ENCODE data around the gene MSRB3. TPM values are rescaled to one million over a fixed set of nuclear protein-coding genes. Genes with fewer than 3 reads are reported as not detected.
"Not testable (repeated sequence)": the region's sequence is repeated elsewhere in the genome, so short reads cannot be mapped to it uniquely, and the experiment has no call there.

MSRB3 gene
- polyA plus RNA-seq, 1 of the 3 experiments (the other 2 are of a cell fraction), result 24.3 TPM

- POLR2A ChIA-PET, result not testable (repeated sequence)
These were observed 178.9 kb downstream of the MSRB3 start for GRCh38 chr12:65457341-65457740.

GRCh38 chr12:65458718-65459117 is 180.2 kb downstream of the MSRB3 start:
- Histone ChIP-seq H3K36me3 (replicated peaks in 1 of 2; ENCODE audit: control insufficient read depth in 1 of 2, insufficient read depth in 2 of 2, low read length in 1 of 2) (peaks cover 16 to 23% of the 10 kb centered on the region in 2 experiments), H3K4me3 (ENCODE audit: low read depth in 2 of 2, low read length in 1 of 2) (no peak overlapping the region), H4K20me1 (ENCODE audit: insufficient read depth) (no peaks in the 10 kb centered on the region), H3K4me1 (ENCODE audit: control insufficient read depth in 1 of 2, insufficient read depth in 2 of 2, low read depth in 1 of 2, low read length in 1 of 2) (peaks cover 0 to 19% of the 10 kb centered on the region in 2 experiments; a peak in 3 of 4 replicates), H3F3A (replicated peaks; ENCODE audit: insufficient read depth) (peaks cover 10% of the 10 kb centered on the region), H3K9me2 (no peaks in the 10 kb centered on the region), H3K27ac (ENCODE audit: low read depth in 2 of 2, low read length in 1 of 2) (peak overlapping the region in 1 of 2 experiments; percentile 64; a peak in 2 of 4 replicates), H2AFZ (ENCODE audit: low read depth) (no peak overlapping the region), H3K4me2 (peak overlapping the region; percentile 14; the same call in 1 of the 2 replicates), H3K79me2 (ENCODE audit: insufficient read depth) (no peaks in the 10 kb centered on the region), H3K9me3 (no peaks in the 10 kb centered on the region), H3K27me3 (ENCODE audit: insufficient read depth) (no peaks in the 10 kb centered on the region), H3K9ac (no peak overlapping the region)
- 88% methylated on average over 2 of the region's 2 CpGs for WGBS (ENCODE audit: low lambda C conversion rate)
- TF ChIP-seq TEAD4 (IDR thresholded peaks at IDR 0.05; ENCODE audit: borderline replicate concordance, insufficient read depth) (no peak), MXI1 (IDR thresholded peaks at IDR 0.05; ENCODE audit: low read depth, low read length) (no peak), FOXM1 (IDR thresholded peaks at IDR 0.05; ENCODE audit: low read depth) (no peak), CHD2 (IDR thresholded peaks at IDR 0.05; ENCODE audit: low read length, partially characterized antibody) (no peak), RAD21 (IDR thresholded peaks at IDR 0.05; ENCODE audit: low read length) (no peak), RXRA (IDR thresholded peaks at IDR 0.05; ENCODE audit: borderline replicate concordance, low read depth) (no peak), EP300 (IDR thresholded peaks at IDR 0.05; ENCODE audit: borderline replicate concordance in 1 of 2, low read depth in 1 of 2, low read length in 1 of 2) (no peak), USF1 (IDR thresholded peaks at IDR 0.05; ENCODE audit: borderline replicate concordance, low read depth) (no peak), EZH2phosphoT487 (IDR thresholded peaks at IDR 0.05; ENCODE audit: borderline replicate concordance, low read depth) (no peak), SIN3A (IDR thresholded peaks at IDR 0.05; ENCODE audit: borderline replicate concordance, low read depth, low read length) (no peak), FOXJ3 (CRISPR knock-in tag; IDR thresholded peaks at IDR 0.05) (no peak), NRF1 (IDR thresholded peaks at IDR 0.05; ENCODE audit: low read depth, low read length) (no peak)
- TF ChIP-seq, protein P1, sequence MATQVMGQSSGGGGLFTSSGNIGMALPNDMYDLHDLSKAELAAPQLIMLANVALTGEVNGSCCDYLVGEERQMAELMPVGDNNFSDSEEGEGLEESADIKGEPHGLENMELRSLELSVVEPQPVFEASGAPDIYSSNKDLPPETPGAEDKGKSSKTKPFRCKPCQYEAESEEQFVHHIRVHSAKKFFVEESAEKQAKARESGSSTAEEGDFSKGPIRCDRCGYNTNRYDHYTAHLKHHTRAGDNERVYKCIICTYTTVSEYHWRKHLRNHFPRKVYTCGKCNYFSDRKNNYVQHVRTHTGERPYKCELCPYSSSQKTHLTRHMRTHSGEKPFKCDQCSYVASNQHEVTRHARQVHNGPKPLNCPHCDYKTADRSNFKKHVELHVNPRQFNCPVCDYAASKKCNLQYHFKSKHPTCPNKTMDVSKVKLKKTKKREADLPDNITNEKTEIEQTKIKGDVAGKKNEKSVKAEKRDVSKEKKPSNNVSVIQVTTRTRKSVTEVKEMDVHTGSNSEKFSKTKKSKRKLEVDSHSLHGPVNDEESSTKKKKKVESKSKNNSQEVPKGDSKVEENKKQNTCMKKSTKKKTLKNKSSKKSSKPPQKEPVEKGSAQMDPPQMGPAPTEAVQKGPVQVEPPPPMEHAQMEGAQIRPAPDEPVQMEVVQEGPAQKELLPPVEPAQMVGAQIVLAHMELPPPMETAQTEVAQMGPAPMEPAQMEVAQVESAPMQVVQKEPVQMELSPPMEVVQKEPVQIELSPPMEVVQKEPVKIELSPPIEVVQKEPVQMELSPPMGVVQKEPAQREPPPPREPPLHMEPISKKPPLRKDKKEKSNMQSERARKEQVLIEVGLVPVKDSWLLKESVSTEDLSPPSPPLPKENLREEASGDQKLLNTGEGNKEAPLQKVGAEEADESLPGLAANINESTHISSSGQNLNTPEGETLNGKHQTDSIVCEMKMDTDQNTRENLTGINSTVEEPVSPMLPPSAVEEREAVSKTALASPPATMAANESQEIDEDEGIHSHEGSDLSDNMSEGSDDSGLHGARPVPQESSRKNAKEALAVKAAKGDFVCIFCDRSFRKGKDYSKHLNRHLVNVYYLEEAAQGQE (IDR thresholded peaks at IDR 0.05; ENCODE audit: low read depth, low read length), result no peak
- TF ChIP-seq, protein P2, sequence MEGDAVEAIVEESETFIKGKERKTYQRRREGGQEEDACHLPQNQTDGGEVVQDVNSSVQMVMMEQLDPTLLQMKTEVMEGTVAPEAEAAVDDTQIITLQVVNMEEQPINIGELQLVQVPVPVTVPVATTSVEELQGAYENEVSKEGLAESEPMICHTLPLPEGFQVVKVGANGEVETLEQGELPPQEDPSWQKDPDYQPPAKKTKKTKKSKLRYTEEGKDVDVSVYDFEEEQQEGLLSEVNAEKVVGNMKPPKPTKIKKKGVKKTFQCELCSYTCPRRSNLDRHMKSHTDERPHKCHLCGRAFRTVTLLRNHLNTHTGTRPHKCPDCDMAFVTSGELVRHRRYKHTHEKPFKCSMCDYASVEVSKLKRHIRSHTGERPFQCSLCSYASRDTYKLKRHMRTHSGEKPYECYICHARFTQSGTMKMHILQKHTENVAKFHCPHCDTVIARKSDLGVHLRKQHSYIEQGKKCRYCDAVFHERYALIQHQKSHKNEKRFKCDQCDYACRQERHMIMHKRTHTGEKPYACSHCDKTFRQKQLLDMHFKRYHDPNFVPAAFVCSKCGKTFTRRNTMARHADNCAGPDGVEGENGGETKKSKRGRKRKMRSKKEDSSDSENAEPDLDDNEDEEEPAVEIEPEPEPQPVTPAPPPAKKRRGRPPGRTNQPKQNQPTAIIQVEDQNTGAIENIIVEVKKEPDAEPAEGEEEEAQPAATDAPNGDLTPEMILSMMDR (IDR thresholded peaks at IDR 0.05), result no peak
- TF ChIP-seq, protein P3, sequence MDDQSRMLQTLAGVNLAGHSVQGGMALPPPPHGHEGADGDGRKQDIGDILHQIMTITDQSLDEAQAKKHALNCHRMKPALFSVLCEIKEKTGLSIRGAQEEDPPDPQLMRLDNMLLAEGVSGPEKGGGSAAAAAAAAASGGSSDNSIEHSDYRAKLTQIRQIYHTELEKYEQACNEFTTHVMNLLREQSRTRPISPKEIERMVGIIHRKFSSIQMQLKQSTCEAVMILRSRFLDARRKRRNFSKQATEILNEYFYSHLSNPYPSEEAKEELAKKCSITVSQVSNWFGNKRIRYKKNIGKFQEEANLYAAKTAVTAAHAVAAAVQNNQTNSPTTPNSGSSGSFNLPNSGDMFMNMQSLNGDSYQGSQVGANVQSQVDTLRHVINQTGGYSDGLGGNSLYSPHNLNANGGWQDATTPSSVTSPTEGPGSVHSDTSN (IDR thresholded peaks at IDR 0.05), result no peak
- DNase-seq, result no peak
- POLR2A ChIA-PET, result no interaction called here
- CTCF ChIA-PET, result no interaction called here

More at GRCh38 chr12:65457341-65457740, 178.9 kb downstream of the MSRB3 start:
- H3K27ac ChIP-seq (ENCODE audit: low read depth in 2 of 2, low read length in 1 of 2); H3K9me3 ChIP-seq; H4K20me1 ChIP-seq (ENCODE audit: insufficient read depth); H3K4me3 ChIP-seq (ENCODE audit: low read depth in 2 of 2, low read length in 1 of 2); H3K79me2 ChIP-seq (ENCODE audit: insufficient read depth); DNase-seq; H3K27me3 ChIP-seq (ENCODE audit: insufficient read depth); H3K4me2 ChIP-seq; H3K9me2 ChIP-seq; CTCF ChIA-PET; H2AFZ ChIP-seq (ENCODE audit: low read depth); H3K9ac ChIP-seq: not testable (repeated sequence)
- Histone ChIP-seq H3K36me3 (replicated peaks in 1 of 2; ENCODE audit: control insufficient read depth in 1 of 2, insufficient read depth in 2 of 2, low read length in 1 of 2) (peaks cover 12 to 17% of the 10 kb centered on the region in 2 experiments), H3K4me1 (ENCODE audit: control insufficient read depth in 1 of 2, insufficient read depth in 2 of 2, low read depth in 1 of 2, low read length in 1 of 2) (peaks cover 0 to 19% of the 10 kb centered on the region in 2 experiments; a peak in 3 of 4 replicates), H3F3A (replicated peaks; ENCODE audit: insufficient read depth) (peaks cover 14% of the 10 kb centered on the region)
